Heart right ventricle (tissue), 16 donors: ENCODE results near the gene MBLAC2. TPM values are rescaled to one million over a fixed set of nuclear protein-coding genes. Genes with fewer than 3 reads are reported as not detected.

Experiments used
- ATAC-seq, 8 donors: fragments of 200-7000 bp; cut with Tn5 transposase; one replicate each; pipeline ENCODE4 v1.9.1; 2020; ENCODE audit warnings: mild to moderate bottlenecking in 8 of 8, moderate library complexity in 8 of 8, moderate number of reproducible peaks in 1 of 8
- DNase-seq, 2 donors: peaks; one replicate each; pipeline ENCODE4 v3.0.0-alpha.2; 2020
- H3K27ac ChIP-seq, 10 donors: fragments of 200-600 bp; sonication (generic) in 2 of 10; one replicate each; pipeline versions ENCODE4 v1.5.0 to v1.8.0; 2020 to 2022; ENCODE audit warnings: mild to moderate bottlenecking in 3 of 10
- H3K27me3 ChIP-seq, 7 donors: fragments of 200-600 bp; one replicate each; pipeline ENCODE4 v1.8.0; 2021 to 2022; ENCODE audit warnings: mild to moderate bottlenecking in 2 of 7
- H3K36me3 ChIP-seq, 9 donors: fragments of 200-600 bp; sonication (generic) in 1 of 9; one replicate each; pipeline versions ENCODE4 v1.5.0 to v1.8.0; 2020 to 2022; ENCODE audit warnings: mild to moderate bottlenecking in 2 of 9
- H3K4me1 ChIP-seq, 9 donors: fragments of 200-600 bp; sonication (generic) in 1 of 9; one replicate each; pipeline versions ENCODE4 v1.5.0 to v1.8.0; 2020 to 2022; ENCODE audit warnings: mild to moderate bottlenecking in 4 of 9
- H3K4me3 ChIP-seq, 10 donors: fragments of 200-600 bp; sonication (generic) in 2 of 10; one replicate each; pipeline versions ENCODE4 v1.5.0 to v1.8.0; 2020 to 2022; ENCODE audit warnings: mild to moderate bottlenecking in 7 of 10, moderate library complexity in 2 of 10
- H3K9me3 ChIP-seq, 11 donors: fragments of 200-600 bp in 10 of 11; sonication (generic) in 2 of 11; one replicate each; pipeline versions ENCODE4 v1.5.0 to v1.8.0; 2013 to 2022; ENCODE audit warnings: mild to moderate bottlenecking in 2 of 11, control low read depth in 1 of 11, moderate library complexity in 1 of 11
- CTCF ChIP-seq, 9 donors: fragments of 200-600 bp; sonication (generic) in 2 of 9; IDR thresholded peaks; one replicate each; pipeline versions ENCODE4 v1.5.0 to v1.8.0; 2021 to 2022; ENCODE audit warnings: antibody characterized with exemption in 9 of 9, mild to moderate bottlenecking in 5 of 9, moderate library complexity in 1 of 9
- whole genome bisulfite sequencing, 2 donors: extraction: QIAGEN DNeasy Blood & Tissue Kit; methylation state at CpG; one replicate each; pipeline ENCODE4 v1.1.7; 2013; ENCODE audit warnings: inconsistent platforms in 1 of 2; 5-methylcytosine and 5-hydroxymethylcytosine counted together
- intact Hi-C, 10 donors: fragments of 100-400 bp; cut with DNase I; formaldehyde crosslinking; loops; one replicate each; pipeline versions ENCODE4 v1.11.1 to v1.14.2; 2022
- long read RNA-seq, 3 donors: library from polyadenylated mRNA; unstranded; transcript quantifications; one replicate each; pipeline ENCODE4 v2.0.0, GENCODE V29; 2020 to 2021
- polyA plus RNA-seq, 2 donors: library from polyadenylated mRNA; stranded (reverse); fragments of 200-250 nt; gene quantifications; one replicate each; pipeline ENCODE4 v1.2.3, GENCODE V29; 2013
- total RNA-seq, 10 donors: library from RNA; stranded (reverse); fragmentation: NEBNext Ultra II Directional in 3 of 10; extraction: Animal tissue kit (Norgen Biotek cat#: 25700) in 3 of 10; gene quantifications; one replicate each; pipeline versions ENCODE4 v1.2.1 to v1.2.4, GENCODE V29; 2021 to 2023
- donor health status: Arrhythmogenic right ventricular cardiomyopathy.
- donor health status: ischemic (EF 13 %, LVEDD 7.1; RV severe dilation, severe dysfunction).
- donor health status: healthy with polysubstance abuse.
- donor health status: DM: no; HTN: yes; CAD: no.
- donor health status: DM: no; HTN: no; CAD: no.
- donor health status: ischemic (EF 25% LVEDD 6.9; RV normal size, moderate dysfunction).
- donor health status: ischemic (EF 25% LVEDD 5.7; RV mildly dilated, moderate dysfunction).
- donor health status: healthy.
- donor health status: DM: yes; HTN: yes; CAD: no.
- donor health status: Ischemic cardiomyopathy.
- donor health status: ischemic (EF 35%, LVEDD 5.7; RV mildly dilated, moderate dysfunction).
- donor health status: nonischemic (EF 11% LVEDD 7.7; RV severe dilation, severe dysfunction).
- donor health status: DM: yes; HTN: yes; CAD: no.
- donor health status: PGD.
- donor health status: ischemic (EF 29% LVEDD 5.4; RV normal size, mild dysfunction).
- donor health status: nonischemic (EF 23%, LVEDD 6.1; RV moderate dilation, normal function).

The MBLAC2 gene
- 1 to 10 TPM; 3.1 to 4.8 (median 3.5) TPM for total RNA-seq
- 1 to 10 TPM; 1.0 to 1.3 TPM for polyA plus RNA-seq
- long read RNA-seq, donor 1, full-length matches to known transcripts: 21 of 21 reads
- long read RNA-seq, donor 1, partial matches to known transcripts: 0 of 21 reads
- long read RNA-seq, donor 1, other reads (novel, unspliced or antisense): 0 of 21 reads
- long read RNA-seq, donor 2, full-length matches to known transcripts: 14 of 14 reads
- long read RNA-seq, donor 2, partial matches to known transcripts: 0 of 14 reads
- long read RNA-seq, donor 2, other reads (novel, unspliced or antisense): 0 of 14 reads
- long read RNA-seq, donor 3, full-length matches to known transcripts: 12 of 15 reads
- long read RNA-seq, donor 3, partial matches to known transcripts: 0 of 15 reads
- long read RNA-seq, donor 3, other reads (novel, unspliced or antisense): 3 of 15 reads

- intact Hi-C loops: loop anchor here in 7 of 10 donors (1.0 to 10.0 kb wide), 5 partner anchors 34 to 67 kb away; partner anchors contain the start of genes LYSMD3 (in 7 of the 7) and CETN3 (in 2 of the 7)
- no peaks in the 10 kb centered on the region for H3K27me3 ChIP-seq
- DNase-seq (peak; percentile 91 to 93), ATAC-seq (peak; percentile 97 to 99 (median 98))
- H3K27ac ChIP-seq: peak within 1 kb of the TSS; percentile 8 to 91 (median 82)
- TF ChIP-seq CTCF (IDR thresholded peaks at IDR 0.05): peak in 7 of 9 donors; percentile 14 to 60 (median 50)
- 0 to 1% methylated on average over 73 of the region's 73 CpGs for WGBS, 2 donors
- H3K4me1 ChIP-seq: peaks cover 0 to 30% (median 19%) of the 10 kb centered on the region in 9 donors
- H3K4me3 ChIP-seq: peak within 1 kb of the TSS; percentile 65 to 95 (median 82)
- peaks cover 0 to 2% (median 0%) of the 10 kb centered on the region in 11 donors for H3K9me3 ChIP-seq
- H3K36me3 ChIP-seq: no peaks in the 10 kb centered on the region
Measured at GRCh38 chr5:90474235-90475107, at the start of gene MBLAC2, which contains the start of gene POLR3G. Gene MBLAC2 (minus strand): TSS chr5:90474771. CDS start chr5:90474292, 479 bp downstream. Gene POLR3G (plus strand): TSS chr5:90474864. CDS start chr5:90485568, 10,704 bp downstream.

DNA sequence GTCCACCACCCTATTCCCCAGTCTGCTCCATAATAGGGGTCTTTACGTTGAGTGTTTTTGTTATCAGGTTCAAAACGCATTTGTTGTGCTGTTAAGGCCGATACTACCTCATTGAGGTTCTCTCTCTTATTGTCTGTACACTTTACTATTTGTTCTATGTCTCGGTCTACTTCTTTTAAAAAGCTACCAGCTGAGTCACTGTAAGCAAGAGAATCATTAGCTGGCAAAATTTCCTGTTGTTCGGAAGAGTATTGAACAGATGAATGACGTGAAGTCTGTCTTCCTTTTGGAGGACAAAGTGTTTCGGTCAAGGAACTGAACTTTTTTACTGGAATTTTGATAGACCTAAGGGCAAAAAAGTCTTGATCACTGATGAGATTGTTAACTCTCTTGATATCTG, 44.5 kb upstream of the MBLAC2 start:
- 93 to 94% methylated on average over 7 of the region's 7 CpGs for WGBS, 2 donors

DNA sequence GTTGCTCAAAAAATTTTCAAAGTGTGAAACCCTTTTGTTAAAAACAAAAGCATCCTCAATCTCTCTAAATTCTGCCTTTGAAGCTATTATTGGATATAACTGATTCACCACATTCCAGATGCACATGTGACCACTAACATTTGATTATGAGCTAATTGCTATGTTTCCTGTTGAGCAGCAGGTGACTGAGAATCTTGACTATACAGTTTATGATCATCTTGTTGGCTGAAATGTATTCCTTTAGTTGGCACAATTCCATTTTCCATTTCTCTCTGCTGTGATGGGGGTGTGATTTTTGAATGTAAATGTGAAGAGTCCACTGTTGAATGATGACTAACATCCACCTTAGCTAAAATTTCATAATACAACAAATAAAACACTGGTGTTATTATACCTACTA, 44.1 kb upstream of the MBLAC2 start:
- no peak overlapping the region for H3K4me3 ChIP-seq
- H3K9me3 ChIP-seq: no peaks in the 10 kb centered on the region
- no peaks in the 10 kb centered on the region for H3K4me1 ChIP-seq
- no peak for ATAC-seq
- H3K27ac ChIP-seq: no peak overlapping the region
- DNase-seq: no peak
- no peaks in the 10 kb centered on the region for H3K27me3 ChIP-seq
- intact Hi-C loops: no loop called here
- peaks cover 0 to 88% (median 9%) of the 10 kb centered on the region in 9 donors for H3K36me3 ChIP-seq
- no peak for TF ChIP-seq CTCF (IDR thresholded peaks at IDR 0.05)

More for the DNA sequence above, 44.5 kb upstream of the MBLAC2 start:
- Histone ChIP-seq H3K27ac (no peak overlapping the region), H3K36me3 (peaks cover 0 to 92% (median 11%) of the 10 kb centered on the region in 9 donors), H3K27me3 (no peaks in the 10 kb centered on the region), H3K4me3 (no peak overlapping the region), H3K4me1 (no peaks in the 10 kb centered on the region), H3K9me3 (no peaks in the 10 kb centered on the region)
- TF ChIP-seq CTCF (IDR thresholded peaks at IDR 0.05): no peak
- ATAC-seq: no peak
- intact Hi-C loops: no loop called here
- no peak for DNase-seq

GRCh38 chr5:90514520-90514919, 39.9 kb upstream of the MBLAC2 start:
- H3K9me3 ChIP-seq: no peaks in the 10 kb centered on the region
- peaks cover 0 to 46% (median 4%) of the 10 kb centered on the region in 9 donors for H3K36me3 ChIP-seq
- ATAC-seq (no peak), DNase-seq (no peak)
- H3K27me3 ChIP-seq: no peaks in the 10 kb centered on the region
- H3K4me1 ChIP-seq: no peaks in the 10 kb centered on the region
- TF ChIP-seq CTCF (IDR thresholded peaks at IDR 0.05): no peak
- intact Hi-C loops: no loop called here
- 78 to 79% methylated on average over 3 of the region's 3 CpGs for WGBS, 2 donors
- no peak overlapping the region for H3K27ac ChIP-seq
- no peak overlapping the region for H3K4me3 ChIP-seq
